GM12801 (cell line): ENCODE results near the gene MGST2.

ENCODE experiments used
- TF ChIP-seq, protein P1 (sequence below): IDR thresholded peaks from one replicate; pipeline ENCODE4 v1.5.1; 2011; ENCODE audit warnings: control low read depth; ENCODE audit not compliant: insufficient read length; ENCODE audit errors: extremely low read depth

The MGST2 gene

DNA sequence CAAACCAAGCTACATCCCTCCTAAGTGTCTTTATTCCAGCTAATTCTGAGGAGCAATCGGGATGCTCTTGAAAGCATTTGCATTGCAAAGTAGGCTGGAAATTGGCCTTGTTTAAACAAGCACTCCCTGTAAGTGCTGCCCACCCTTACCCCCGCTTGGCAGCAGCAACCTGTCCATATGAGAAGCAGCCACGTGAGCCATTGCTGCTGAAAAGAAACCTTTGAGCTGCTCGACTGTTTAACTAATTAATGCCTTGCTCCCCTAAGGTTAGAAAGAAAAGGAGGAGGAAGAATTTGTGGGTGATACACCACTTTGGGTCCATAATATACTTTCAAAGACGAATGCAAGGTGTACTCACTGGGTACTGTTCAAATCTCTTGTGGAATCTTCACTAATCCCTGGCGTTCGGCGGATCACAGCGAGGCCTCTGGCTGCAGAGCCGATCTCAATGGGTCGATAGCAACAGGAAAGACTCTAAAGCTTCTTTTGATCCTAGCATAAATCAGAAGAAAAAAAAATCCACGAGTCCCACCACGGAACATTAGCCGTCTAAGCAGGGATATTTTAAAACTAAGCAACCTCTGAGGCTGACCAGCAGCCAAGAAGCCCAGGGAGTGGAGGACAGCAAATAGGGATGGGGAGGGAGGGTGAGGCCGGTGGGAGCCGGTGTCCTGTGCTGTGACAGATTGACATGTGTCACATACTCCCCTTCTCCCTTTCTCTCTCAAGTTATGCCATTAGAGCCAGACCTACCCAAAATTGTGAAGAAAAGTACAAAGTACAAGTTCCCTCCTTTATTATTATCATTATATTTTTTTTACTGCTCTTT, 37.2 kb upstream of the MGST2 start:
- TF ChIP-seq, protein P1, sequence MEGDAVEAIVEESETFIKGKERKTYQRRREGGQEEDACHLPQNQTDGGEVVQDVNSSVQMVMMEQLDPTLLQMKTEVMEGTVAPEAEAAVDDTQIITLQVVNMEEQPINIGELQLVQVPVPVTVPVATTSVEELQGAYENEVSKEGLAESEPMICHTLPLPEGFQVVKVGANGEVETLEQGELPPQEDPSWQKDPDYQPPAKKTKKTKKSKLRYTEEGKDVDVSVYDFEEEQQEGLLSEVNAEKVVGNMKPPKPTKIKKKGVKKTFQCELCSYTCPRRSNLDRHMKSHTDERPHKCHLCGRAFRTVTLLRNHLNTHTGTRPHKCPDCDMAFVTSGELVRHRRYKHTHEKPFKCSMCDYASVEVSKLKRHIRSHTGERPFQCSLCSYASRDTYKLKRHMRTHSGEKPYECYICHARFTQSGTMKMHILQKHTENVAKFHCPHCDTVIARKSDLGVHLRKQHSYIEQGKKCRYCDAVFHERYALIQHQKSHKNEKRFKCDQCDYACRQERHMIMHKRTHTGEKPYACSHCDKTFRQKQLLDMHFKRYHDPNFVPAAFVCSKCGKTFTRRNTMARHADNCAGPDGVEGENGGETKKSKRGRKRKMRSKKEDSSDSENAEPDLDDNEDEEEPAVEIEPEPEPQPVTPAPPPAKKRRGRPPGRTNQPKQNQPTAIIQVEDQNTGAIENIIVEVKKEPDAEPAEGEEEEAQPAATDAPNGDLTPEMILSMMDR = no peak

DNA sequence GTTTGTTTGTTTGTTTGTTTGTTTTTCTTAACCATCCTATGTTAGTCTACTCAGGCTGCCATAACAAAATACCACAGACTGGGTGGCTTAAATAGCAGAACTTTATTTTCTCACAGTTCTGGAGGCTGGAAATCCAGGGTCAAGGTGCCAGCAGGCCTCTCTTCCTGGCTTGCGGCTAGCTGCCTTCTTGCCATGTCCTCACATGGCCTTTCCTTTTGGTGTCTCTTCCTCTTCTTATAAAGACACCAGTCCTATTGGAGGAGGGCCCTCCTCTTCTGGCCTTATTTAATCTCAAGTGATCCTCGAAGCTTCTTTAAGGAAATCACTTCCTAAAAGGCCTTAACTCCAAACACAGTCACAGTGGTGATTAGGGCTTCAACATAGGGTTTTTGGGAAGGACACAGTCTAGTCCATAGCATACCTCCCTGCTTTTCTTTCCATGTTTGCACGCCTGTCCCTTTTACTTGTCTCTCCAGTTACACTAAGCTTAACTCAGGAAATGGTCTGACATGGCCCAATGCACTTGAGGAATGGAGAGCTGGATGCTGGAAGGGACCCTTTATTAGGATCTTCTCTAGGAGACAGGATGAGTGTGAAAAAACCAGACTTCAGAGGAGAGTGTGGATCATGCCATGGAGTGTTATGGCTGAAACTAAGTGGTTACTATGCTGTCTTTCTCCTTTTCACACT, 36.0 kb upstream of the MGST2 start:
- TF ChIP-seq, protein P1 = no peak

- TF ChIP-seq, protein P1 = no peak
Measured at GRCh38 chr4:139630126-139630495, 35.5 kb upstream of the MGST2 start.

DNA sequence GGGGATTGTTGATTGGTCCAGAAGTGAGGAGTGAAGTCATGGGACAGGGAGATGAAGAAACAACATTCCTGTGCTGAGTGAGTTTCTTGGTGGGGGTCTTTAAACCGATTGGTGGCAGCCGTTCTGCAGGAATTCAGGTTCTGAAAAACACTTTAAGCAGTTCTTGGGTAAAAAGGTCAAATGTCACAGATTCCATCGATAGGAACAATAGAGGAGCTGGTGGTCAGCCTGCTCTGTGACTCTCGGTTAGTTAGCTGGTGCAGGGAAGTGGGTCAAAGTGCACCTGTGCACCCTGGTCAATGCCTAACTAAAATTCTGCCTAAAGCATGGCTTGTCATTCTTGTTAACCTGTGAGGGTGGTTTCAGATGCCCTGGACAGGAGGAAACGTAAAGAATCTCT, 34.6 kb upstream of the MGST2 start:
- TF ChIP-seq, protein P1 = no peak

- TF ChIP-seq, protein P1 = no peak
Measured at GRCh38 chr4:139631791-139632190, 33.8 kb upstream of the MGST2 start.

- TF ChIP-seq, protein P1 = no peak
Measured at GRCh38 chr4:139633195-139633594, 32.4 kb upstream of the MGST2 start.

DNA sequence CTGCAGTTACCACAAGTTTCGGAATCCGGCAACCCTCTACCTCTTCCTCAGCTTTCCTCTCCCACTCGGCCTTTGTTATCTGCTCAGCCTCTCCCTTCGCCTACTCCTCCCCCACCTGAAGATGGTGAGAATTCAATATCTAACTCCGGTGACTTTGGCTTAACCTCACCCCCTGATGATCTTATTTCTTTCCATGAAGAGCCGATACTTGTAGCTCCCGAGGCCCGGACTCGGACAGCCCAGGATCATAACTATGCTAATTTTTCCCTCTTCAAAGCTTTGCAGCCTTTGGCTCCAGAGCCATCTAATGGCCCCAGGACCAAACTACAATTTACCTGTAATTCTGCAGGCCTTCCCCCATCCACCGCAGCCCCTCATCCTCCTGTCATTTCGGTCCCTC, 32.0 kb upstream of the MGST2 start:
- TF ChIP-seq, protein P1 = no peak
